Measurements from ENCODE around the gene CTF1.

The CTF1 gene

GRCh38 chr16:30904114-30904780 lies 7.8 kb downstream of the CTF1 start:
- H3K4me1 ChIP-seq (ENCODE audit: low read length) = 0 out of 2 replicates have a peak, but pooled peaks cover 3% of the 10 kb centered on the region
- no peaks in the 10 kb centered on the region for H3K27me3 ChIP-seq (replicated peaks; ENCODE audit: insufficient read depth, low read length)
- DNase-seq = no peak
- H3K79me2 ChIP-seq (ENCODE audit: low read length) = no peaks in the 10 kb centered on the region
- H3K9ac ChIP-seq (ENCODE audit: low read length) = no peak overlapping the region
- H2AFZ ChIP-seq (ENCODE audit: low read length) = peak overlapping the region; percentile 63
- H3K36me3 ChIP-seq (replicated peaks; ENCODE audit: insufficient read depth, low read length) = no peaks in the 10 kb centered on the region
- H3K27ac ChIP-seq (ENCODE audit: low read length) = no peak overlapping the region
- H3K9me2 ChIP-seq (replicated peaks; ENCODE audit: insufficient read depth, low read length) = no peaks in the 10 kb centered on the region
- no peaks in the 10 kb centered on the region for H3K9me3 ChIP-seq (replicated peaks; ENCODE audit: insufficient read depth, low read length)
- TF ChIP-seq CTCF (IDR thresholded peaks at IDR 0.05; ENCODE audit: low read length) (no peak), EZH2 (optimal IDR thresholded peaks at IDR 0.05; ENCODE audit: low read depth, low read length) (no peak), EZH2phosphoT487 (IDR thresholded peaks at IDR 0.05; ENCODE audit: low read length) (no peak)
- H4K20me1 ChIP-seq (ENCODE audit: insufficient read depth, low read length) = no peaks in the 10 kb centered on the region
- no peak overlapping the region for H3K4me2 ChIP-seq (ENCODE audit: low read depth, low read length)
- no peak overlapping the region for H3K4me3 ChIP-seq (ENCODE audit: low read length)
- no peaks in the 10 kb centered on the region for H3F3A ChIP-seq (ENCODE audit: insufficient read depth, low read length)

- Histone ChIP-seq H3K79me2 (ENCODE audit: low read length) (no peaks in the 10 kb centered on the region), H3K27ac (ENCODE audit: low read length) (no peak overlapping the region), H3K9me3 (replicated peaks; ENCODE audit: insufficient read depth, low read length) (no peaks in the 10 kb centered on the region), H3K9ac (ENCODE audit: low read length) (no peak overlapping the region), H4K20me1 (ENCODE audit: insufficient read depth, low read length) (no peaks in the 10 kb centered on the region), H3K4me3 (ENCODE audit: low read length) (no peak overlapping the region), H3K4me1 (ENCODE audit: low read length) (0 out of 2 replicates have a peak, but pooled peaks cover 3% of the 10 kb centered on the region), H2AFZ (ENCODE audit: low read length) (no peak overlapping the region), H3K4me2 (ENCODE audit: low read depth, low read length) (no peak overlapping the region), H3F3A (ENCODE audit: insufficient read depth, low read length) (no peaks in the 10 kb centered on the region), H3K9me2 (replicated peaks; ENCODE audit: insufficient read depth, low read length) (no peaks in the 10 kb centered on the region), H3K27me3 (replicated peaks; ENCODE audit: insufficient read depth, low read length) (no peaks in the 10 kb centered on the region), H3K36me3 (replicated peaks; ENCODE audit: insufficient read depth, low read length) (no peaks in the 10 kb centered on the region)
- no peak for TF ChIP-seq EZH2phosphoT487 (IDR thresholded peaks at IDR 0.05; ENCODE audit: low read length)
- no peak for TF ChIP-seq EZH2 (optimal IDR thresholded peaks at IDR 0.05; ENCODE audit: low read depth, low read length)
- TF ChIP-seq CTCF (IDR thresholded peaks at IDR 0.05; ENCODE audit: low read length) = no peak
- no peak for DNase-seq
Measured at GRCh38 chr16:30907064-30907463, 10.7 kb downstream of the CTF1 start.

GRCh38 chr16:30910427-30911029 lies 14.1 kb downstream of the CTF1 start:
- TF ChIP-seq EZH2phosphoT487 (IDR thresholded peaks at IDR 0.05; ENCODE audit: low read length) = no peak
- Histone ChIP-seq H3K36me3 (replicated peaks; ENCODE audit: insufficient read depth, low read length) (no peaks in the 10 kb centered on the region), H3K27me3 (replicated peaks; ENCODE audit: insufficient read depth, low read length) (no peaks in the 10 kb centered on the region), H3K4me2 (ENCODE audit: low read depth, low read length) (no peak overlapping the region), H3K79me2 (ENCODE audit: low read length) (no peaks in the 10 kb centered on the region), H3K9ac (ENCODE audit: low read length) (no peak overlapping the region), H3K9me3 (replicated peaks; ENCODE audit: insufficient read depth, low read length) (no peaks in the 10 kb centered on the region), H3K4me3 (ENCODE audit: low read length) (no peak overlapping the region), H4K20me1 (ENCODE audit: insufficient read depth, low read length) (no peaks in the 10 kb centered on the region), H3K27ac (ENCODE audit: low read length) (no peak overlapping the region), H3F3A (ENCODE audit: insufficient read depth, low read length) (no peaks in the 10 kb centered on the region), H3K9me2 (replicated peaks; ENCODE audit: insufficient read depth, low read length) (no peaks in the 10 kb centered on the region), H3K4me1 (ENCODE audit: low read length) (no peaks in the 10 kb centered on the region), H2AFZ (ENCODE audit: low read length) (no peak overlapping the region)
- no peak for DNase-seq
